CD8-positive, alpha-beta memory T cell (primary cell): ENCODE results near the gene FOXI1. TPM values are rescaled to one million over a fixed set of nuclear protein-coding genes. Genes with fewer than 3 reads are reported as not detected.
"Not testable (repeated sequence)": the region's sequence is repeated elsewhere in the genome, so short reads cannot be mapped to it uniquely, and the experiment has no call there.

Experiments
- CTCF ChIA-PET: fragments of 350-600 bp; sonication (Branson Sonifier 250); formaldehyde crosslinking; loops from one replicate; lab custom pipeline; 2021; ENCODE audit warnings: antibody characterized with exemption; lab: Charles Lee
- POLR2A ChIA-PET: fragments of 350-600 bp; sonication (Branson Sonifier 250); formaldehyde crosslinking; loops from one replicate; lab custom pipeline; 2021; ENCODE audit warnings: antibody characterized with exemption; lab: Charles Lee
- DNase-seq, 5 donors: peaks; one replicate each; pipeline versions ENCODE4 v3.0.0 to v3.0.0-alpha.2; 2020 to 2022; ENCODE audit warnings: mixed read lengths in 1 of 5
- H3K27ac ChIP-seq: one replicate; pipeline ENCODE4 v1.7.0; 2013; ENCODE audit warnings: low read depth, mild to moderate bottlenecking, low read length, moderate library complexity
- H3K27me3 ChIP-seq: 2 replicates; pipeline ENCODE4 v1.7.0; 2013; ENCODE audit warnings: low read length, mild to moderate bottlenecking; ENCODE audit not compliant: insufficient read depth, poor library complexity, severe bottlenecking
- H3K36me3 ChIP-seq: 2 replicates; pipeline ENCODE4 v1.7.0; 2013; ENCODE audit warnings: mild to moderate bottlenecking, low read length, moderate library complexity; ENCODE audit not compliant: insufficient read depth
- H3K4me1 ChIP-seq: 2 replicates; pipeline ENCODE4 v1.7.0; 2013; ENCODE audit warnings: mild to moderate bottlenecking, low read length, moderate library complexity; ENCODE audit not compliant: insufficient read depth
- H3K4me3 ChIP-seq: 2 replicates; pipeline ENCODE4 v1.7.0; 2013; ENCODE audit warnings: mild to moderate bottlenecking, low read length
- H3K9me3 ChIP-seq: 2 replicates; pipeline ENCODE4 v1.7.0; 2013; ENCODE audit warnings: mild to moderate bottlenecking, low read length
- H3K27ac Mint-ChIP-seq, 8 donors: one replicate each; pipeline ENCODE4 v1.8.0; 2020 to 2021; ENCODE audit warnings: mixed read lengths in 8 of 8, mild to moderate bottlenecking in 6 of 8, inconsistent platforms in 3 of 8, moderate library complexity in 3 of 8
- H3K27me3 Mint-ChIP-seq, 2 donors: one replicate each; pipeline ENCODE4 v1.8.0; 2020 to 2021; ENCODE audit warnings: mixed read lengths in 2 of 2, mild to moderate bottlenecking in 1 of 2, moderate library complexity in 1 of 2
- H3K36me3 Mint-ChIP-seq, 3 donors: one replicate each; pipeline ENCODE4 v1.8.0; 2020 to 2021; ENCODE audit warnings: mixed read lengths in 3 of 3, inconsistent platforms in 1 of 3, mild to moderate bottlenecking in 1 of 3
- H3K4me1 Mint-ChIP-seq, 3 donors: one replicate each; pipeline ENCODE4 v1.8.0; 2020 to 2021; ENCODE audit warnings: mixed read lengths in 3 of 3, inconsistent platforms in 1 of 3, mild to moderate bottlenecking in 1 of 3
- H3K4me3 Mint-ChIP-seq, 7 donors: one replicate each; pipeline ENCODE4 v1.8.0; 2020 to 2021; ENCODE audit warnings: mixed read lengths in 7 of 7, mild to moderate bottlenecking in 6 of 7, moderate library complexity in 4 of 7, inconsistent platforms in 2 of 7
- H3K9me3 Mint-ChIP-seq, 5 donors: one replicate each; pipeline ENCODE4 v1.8.0; 2020 to 2022; ENCODE audit warnings: mixed read lengths in 5 of 5, mild to moderate bottlenecking in 3 of 5, moderate library complexity in 2 of 5, inconsistent platforms in 1 of 5
- polyA plus RNA-seq: library from polyadenylated mRNA; unstranded; fragments of 300-500 nt; fragmentation: Illumina TruSeq; gene quantifications from one replicate; pipeline ENCODE4 v1.2.3, GENCODE V29; 2021
- total RNA-seq, 2 experiments: library from RNA; stranded (reverse); gene quantifications; one replicate each; pipeline ENCODE4 v1.2.3, GENCODE V29; 2021

Gene FOXI1
- total and polyA plus RNA-seq, 3 experiments from 2014 or later = not detected

DNA sequence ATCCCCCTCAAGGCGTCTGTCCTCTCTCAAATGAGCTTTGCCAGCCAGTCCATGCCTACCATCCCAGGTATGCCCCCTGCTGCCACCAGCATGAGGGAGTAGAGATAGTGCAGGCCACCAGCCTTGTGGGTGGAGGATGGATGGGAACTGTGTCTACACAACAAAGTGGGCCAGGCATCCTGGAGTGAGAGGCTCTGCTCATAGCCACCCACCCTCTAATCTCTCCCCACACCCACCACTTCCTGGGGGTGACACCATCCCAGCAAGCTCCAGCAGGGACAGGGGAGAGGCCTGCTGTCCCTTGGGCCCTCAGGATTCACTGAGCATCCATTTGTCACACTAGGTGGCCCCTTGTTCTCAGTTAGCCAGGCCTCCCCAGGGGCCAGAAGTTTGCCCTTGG, 25.5 kb upstream of the FOXI1 start:
- ChIA-PET CTCF (no interaction called here), POLR2A (no interaction called here)
- DNase-seq = no peak
- peaks cover 0 to 2% (median 0%) of the 10 kb centered on the region in 5 donors for H3K9me3 Mint-ChIP-seq
- no peaks in the 10 kb centered on the region for H3K27me3 Mint-ChIP-seq
- Histone ChIP-seq H3K27me3 (no peaks in the 10 kb centered on the region), H3K36me3 (peaks cover 79% of the 10 kb centered on the region), H3K9me3 (no peaks in the 10 kb centered on the region), H3K4me3 (no peak overlapping the region), H3K4me1 (no peaks in the 10 kb centered on the region), H3K27ac (no peak overlapping the region)
- H3K4me3 Mint-ChIP-seq = no peak overlapping the region
- H3K36me3 Mint-ChIP-seq = peaks cover 41 to 99% (median 56%) of the 10 kb centered on the region in 3 donors
- peak overlapping the region in 2 of 8 donors; percentile 29 to 55 for H3K27ac Mint-ChIP-seq
- no peaks in the 10 kb centered on the region for H3K4me1 Mint-ChIP-seq

DNA sequence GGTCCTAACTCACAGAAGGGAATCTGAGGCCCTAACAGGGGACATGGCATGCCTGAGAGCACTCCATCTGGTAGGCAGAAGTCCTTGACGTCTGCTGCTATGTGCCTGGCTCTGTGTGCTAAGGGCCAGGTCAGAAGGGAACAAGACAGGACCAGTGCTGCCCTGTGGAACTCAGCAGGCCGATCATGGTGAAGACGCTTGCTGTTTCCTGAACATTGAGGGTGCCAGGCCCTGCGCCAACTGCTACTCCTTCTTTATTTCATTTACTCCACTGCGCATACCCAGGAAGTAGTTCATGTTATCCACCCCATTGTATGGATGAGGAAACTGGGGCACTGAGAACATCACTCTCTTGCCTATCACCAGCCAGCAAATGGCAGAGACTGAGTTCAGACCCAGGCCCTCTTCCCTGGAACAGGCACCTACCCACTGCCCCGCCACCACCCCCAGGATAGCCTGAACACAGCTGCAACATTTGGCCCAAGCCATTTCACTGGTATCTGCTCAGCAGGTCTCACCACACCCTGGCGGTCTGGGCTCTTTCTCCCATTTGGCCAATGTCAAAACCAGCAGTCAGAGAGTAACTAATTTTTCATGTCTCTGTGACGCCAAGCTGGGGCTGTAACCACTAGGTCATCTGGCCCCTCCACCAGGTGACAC, 24.8 kb upstream of the FOXI1 start:
- no peak overlapping the region for H3K4me3 Mint-ChIP-seq
- Histone ChIP-seq H3K27ac (no peak overlapping the region), H3K9me3 (no peaks in the 10 kb centered on the region), H3K4me1 (no peaks in the 10 kb centered on the region), H3K4me3 (no peak overlapping the region), H3K27me3 (no peaks in the 10 kb centered on the region), H3K36me3 (peaks cover 83% of the 10 kb centered on the region)
- H3K27me3 Mint-ChIP-seq = no peaks in the 10 kb centered on the region
- no peaks in the 10 kb centered on the region for H3K4me1 Mint-ChIP-seq
- H3K36me3 Mint-ChIP-seq = peaks cover 47 to 98% (median 58%) of the 10 kb centered on the region in 3 donors
- ChIA-PET CTCF (no interaction called here), POLR2A (no interaction called here)
- no peak for DNase-seq
- peaks cover 0 to 2% (median 0%) of the 10 kb centered on the region in 5 donors for H3K9me3 Mint-ChIP-seq
- H3K27ac Mint-ChIP-seq = peak overlapping the region in 2 of 8 donors; percentile 29 to 55

DNA sequence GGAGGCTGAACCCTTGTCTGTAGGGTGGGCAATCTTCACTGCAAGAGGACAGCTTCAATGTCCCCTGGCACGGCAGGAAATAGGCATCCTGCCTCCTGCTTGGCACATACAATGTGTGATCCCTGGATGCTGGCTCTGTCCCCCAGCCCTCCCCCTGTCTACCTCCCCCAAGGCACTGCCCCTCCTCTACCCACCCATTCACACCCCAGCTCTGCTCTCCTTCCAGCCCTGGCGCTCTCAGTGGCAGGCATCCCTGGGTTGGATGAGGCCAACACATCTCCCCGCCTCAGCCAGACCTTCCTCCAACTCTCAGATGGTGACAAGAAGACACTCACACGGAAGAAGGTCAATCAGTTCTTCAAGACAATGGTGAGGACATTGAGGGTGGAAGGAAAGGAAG, 24.1 kb upstream of the FOXI1 start:
- H3K4me1 ChIP-seq = no peaks in the 10 kb centered on the region
- CTCF ChIA-PET = no interaction called here
- no peaks in the 10 kb centered on the region for H3K4me1 Mint-ChIP-seq
- H3K27me3 Mint-ChIP-seq = no peaks in the 10 kb centered on the region
- H3K9me3 ChIP-seq = no peaks in the 10 kb centered on the region
- no peaks in the 10 kb centered on the region for H3K27me3 ChIP-seq
- no peak overlapping the region for H3K4me3 ChIP-seq
- H3K27ac ChIP-seq = no peak overlapping the region
- POLR2A ChIA-PET = no interaction called here
- peaks cover 47 to 93% (median 60%) of the 10 kb centered on the region in 3 donors for H3K36me3 Mint-ChIP-seq
- peak overlapping the region in 3 of 8 donors; percentile 26 to 59 (median 43) for H3K27ac Mint-ChIP-seq
- no peak overlapping the region for H3K4me3 Mint-ChIP-seq
- peaks cover 0 to 2% (median 0%) of the 10 kb centered on the region in 5 donors for H3K9me3 Mint-ChIP-seq
- no peak for DNase-seq
- H3K36me3 ChIP-seq = peaks cover 76% of the 10 kb centered on the region

DNA sequence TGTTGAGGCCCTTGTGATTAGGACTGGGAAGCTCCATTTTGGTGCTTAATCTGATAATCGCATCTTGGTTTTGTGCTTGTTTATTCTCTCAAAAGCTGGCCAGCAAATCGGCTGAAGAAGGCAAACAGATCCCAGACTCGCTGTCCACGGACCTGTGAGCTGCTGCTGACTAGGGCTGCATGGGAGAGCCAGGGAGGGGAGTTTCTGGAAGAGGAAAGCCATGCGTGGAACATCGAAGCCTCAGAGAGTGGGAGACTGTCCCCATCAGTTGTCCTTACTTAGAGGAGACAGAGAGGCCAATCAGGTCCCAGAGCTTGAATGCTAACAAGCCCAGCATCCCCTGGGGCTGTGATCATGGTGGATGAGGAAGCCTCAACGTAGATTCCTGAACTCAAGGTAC, 23.0 kb upstream of the FOXI1 start:
- no peaks in the 10 kb centered on the region for H3K4me1 ChIP-seq
- no peak overlapping the region for H3K27ac ChIP-seq
- H3K9me3 ChIP-seq = no peaks in the 10 kb centered on the region
- Mint-ChIP-seq H3K36me3 (peaks cover 47 to 87% (median 59%) of the 10 kb centered on the region in 3 donors), H3K4me3 (no peak overlapping the region), H3K27me3 (no peaks in the 10 kb centered on the region), H3K9me3 (peaks cover 0 to 2% (median 0%) of the 10 kb centered on the region in 5 donors), H3K4me1 (peaks cover 0 to 3% (median 0%) of the 10 kb centered on the region in 3 donors), H3K27ac (no peak overlapping the region)
- ChIA-PET POLR2A (no interaction called here), CTCF (no interaction called here)
- no peak for DNase-seq
- H3K27me3 ChIP-seq = no peaks in the 10 kb centered on the region
- H3K36me3 ChIP-seq = peaks cover 67% of the 10 kb centered on the region
- H3K4me3 ChIP-seq = no peak overlapping the region

DNA sequence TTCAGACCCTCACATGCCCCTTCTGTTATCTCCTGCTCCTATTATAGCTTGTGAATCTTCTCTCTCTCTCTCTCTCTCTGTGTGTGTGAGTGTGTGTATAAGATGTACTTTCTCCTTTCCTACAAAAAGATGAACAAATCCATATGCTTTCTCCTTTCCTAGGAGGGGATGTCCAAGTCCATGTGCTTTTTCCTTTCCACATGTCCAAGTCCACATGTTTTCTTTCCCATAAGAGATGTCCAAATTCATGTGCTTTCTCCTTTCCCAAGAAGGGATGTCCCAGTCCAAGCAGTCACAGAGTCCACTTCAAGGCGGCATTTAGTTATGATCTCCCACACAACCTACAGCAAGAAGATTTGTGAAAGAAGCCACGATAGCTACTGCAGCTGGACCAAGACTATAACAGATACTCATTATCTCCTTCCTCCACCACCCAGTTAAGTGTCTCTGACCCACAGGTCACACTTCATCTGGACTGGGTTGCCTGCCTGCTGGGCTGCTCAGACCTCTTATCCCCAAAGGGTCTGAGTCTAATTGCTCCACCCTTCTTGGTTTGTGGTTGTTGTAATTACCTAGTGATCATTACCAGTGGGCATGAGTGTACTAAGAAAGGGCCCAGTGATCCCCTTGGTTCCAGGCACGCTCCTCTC, 18.4 kb upstream of the FOXI1 start:
- H3K4me1 ChIP-seq = no peaks in the 10 kb centered on the region
- H3K36me3 ChIP-seq = peaks cover 21% of the 10 kb centered on the region
- no peaks in the 10 kb centered on the region for H3K27me3 ChIP-seq
- ChIA-PET CTCF (no interaction called here), POLR2A (no interaction called here)
- H3K4me3 ChIP-seq = no peak overlapping the region
- Mint-ChIP-seq H3K36me3 (peaks cover 30 to 41% (median 40%) of the 10 kb centered on the region in 3 donors), H3K4me3 (no peak overlapping the region), H3K27ac (peak overlapping the region in 4 of 8 donors; percentile 3 to 61 (median 34)), H3K4me1 (peaks cover 0 to 3% (median 0%) of the 10 kb centered on the region in 3 donors), H3K27me3 (no peaks in the 10 kb centered on the region), H3K9me3 (peaks cover 0 to 2% (median 0%) of the 10 kb centered on the region in 5 donors)
- no peak for DNase-seq
- H3K9me3 ChIP-seq = no peaks in the 10 kb centered on the region
- H3K27ac ChIP-seq = no peak overlapping the region

DNA sequence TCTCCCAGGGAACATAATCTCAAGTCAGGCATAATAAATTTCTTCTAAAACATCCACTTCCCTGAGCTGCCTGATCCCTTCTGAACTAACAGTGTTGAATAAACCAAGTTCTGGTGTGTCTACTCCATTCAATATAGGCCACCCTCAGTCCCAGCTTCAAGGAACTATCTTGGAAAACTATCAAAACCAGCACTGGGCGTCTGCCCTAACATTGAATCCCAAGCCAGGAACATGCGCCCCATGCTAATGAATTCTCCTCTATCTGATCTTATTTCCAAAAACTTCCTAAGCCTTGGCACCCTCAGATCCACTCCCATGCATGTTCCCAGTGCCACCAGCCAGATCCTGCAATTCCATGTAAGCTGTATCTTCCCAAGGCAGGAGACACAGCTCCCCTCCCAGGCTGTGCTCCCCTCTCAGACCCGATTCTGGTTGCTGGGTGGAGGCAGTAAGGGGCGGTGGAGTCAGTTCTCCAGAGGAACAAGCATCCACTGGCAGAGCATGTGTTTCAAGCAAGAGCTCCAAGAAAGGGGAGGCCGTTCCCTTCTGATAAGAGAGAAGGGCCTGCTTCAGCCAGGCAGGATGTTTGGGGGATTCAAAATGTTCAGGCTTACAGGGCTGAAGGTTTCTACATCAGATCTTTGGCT, 13.1 kb upstream of the FOXI1 start:
- Mint-ChIP-seq H3K27me3 (peaks cover 4 to 6% of the 10 kb centered on the region in 2 donors), H3K36me3 (peaks cover 0 to 2% (median 0%) of the 10 kb centered on the region in 3 donors), H3K4me3 (no peak overlapping the region), H3K9me3 (no peaks in the 10 kb centered on the region), H3K27ac (no peak overlapping the region), H3K4me1 (no peaks in the 10 kb centered on the region)
- Histone ChIP-seq H3K27ac (no peak overlapping the region), H3K27me3 (no peaks in the 10 kb centered on the region), H3K9me3 (no peaks in the 10 kb centered on the region), H3K4me3 (no peak overlapping the region), H3K36me3 (no peaks in the 10 kb centered on the region), H3K4me1 (no peaks in the 10 kb centered on the region)
- POLR2A ChIA-PET = no interaction called here
- DNase-seq = no peak
- CTCF ChIA-PET = interaction anchor here (0.8 kb wide), 1 partner anchor 14 kb away, joined by 3 read pairs; no protein-coding TSS in a partner anchor

DNA sequence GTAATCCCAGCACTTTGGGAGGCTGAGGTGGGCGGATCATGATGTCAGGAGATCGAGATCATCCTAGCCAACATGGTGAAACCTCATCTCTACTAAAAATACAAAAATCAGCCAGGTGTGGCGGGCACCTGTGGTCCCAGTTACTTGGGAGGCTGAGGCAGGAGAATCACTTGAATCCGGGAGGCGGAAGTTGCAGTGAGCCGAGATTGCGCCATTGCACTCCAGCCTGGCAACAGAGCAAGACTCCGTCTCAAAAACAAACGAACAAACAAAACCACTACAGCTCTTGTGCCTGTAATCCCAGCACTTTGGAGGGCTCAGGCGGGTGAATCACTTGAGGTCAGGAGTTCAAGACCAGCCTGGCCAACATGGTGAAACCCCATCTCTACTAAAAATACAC, 11.4 kb upstream of the FOXI1 start:
- H3K4me3 Mint-ChIP-seq, H3K4me3 ChIP-seq, DNase-seq, H3K9me3 ChIP-seq, H3K4me1 Mint-ChIP-seq, H3K36me3 Mint-ChIP-seq, H3K4me1 ChIP-seq, H3K27ac ChIP-seq, POLR2A ChIA-PET, H3K27me3 ChIP-seq, H3K9me3 Mint-ChIP-seq, H3K36me3 ChIP-seq, H3K27ac Mint-ChIP-seq: not testable (repeated sequence)
- CTCF ChIA-PET = interaction anchor here (0.7 kb wide), 1 partner anchor 26 kb away, joined by 3 read pairs; no protein-coding TSS in a partner anchor
- H3K27me3 Mint-ChIP-seq = peaks cover 6 to 10% of the 10 kb centered on the region in 2 donors

DNA sequence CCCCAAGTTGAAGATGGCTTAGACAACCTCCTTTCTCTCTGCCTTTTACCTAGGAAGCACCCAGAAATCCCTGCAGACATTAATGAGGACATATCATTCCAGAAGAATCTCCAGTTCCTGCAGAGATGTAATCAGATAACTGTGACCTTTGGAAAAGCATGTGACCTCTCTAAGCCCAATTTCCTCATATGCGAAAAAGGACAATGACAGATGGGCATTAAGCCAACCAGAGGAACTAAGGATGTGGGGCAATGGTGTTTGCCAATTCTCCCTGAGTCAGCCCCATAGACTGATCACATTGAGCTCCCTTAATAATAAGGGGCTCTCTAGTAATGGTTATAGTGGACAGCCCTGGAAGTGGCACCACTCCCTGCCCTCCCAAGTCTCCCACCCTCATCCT, 10.1 kb upstream of the FOXI1 start:
- ChIA-PET POLR2A (no interaction called here), CTCF (interaction anchor here (1.5 kb wide), 1 partner anchor 131 kb away, joined by 3 read pairs; no protein-coding TSS in a partner anchor)
- peaks cover 6 to 15% of the 10 kb centered on the region in 2 donors for H3K27me3 Mint-ChIP-seq
- no peak overlapping the region for H3K27ac ChIP-seq
- H3K27me3 ChIP-seq = no peaks in the 10 kb centered on the region
- no peaks in the 10 kb centered on the region for H3K36me3 Mint-ChIP-seq
- no peak overlapping the region for H3K27ac Mint-ChIP-seq
- H3K36me3 ChIP-seq = no peaks in the 10 kb centered on the region
- peaks cover 0 to 4% (median 0%) of the 10 kb centered on the region in 3 donors for H3K4me1 Mint-ChIP-seq
- no peak overlapping the region for H3K4me3 ChIP-seq
- peaks cover 0 to 3% (median 0%) of the 10 kb centered on the region in 5 donors for H3K9me3 Mint-ChIP-seq
- H3K4me1 ChIP-seq = no peaks in the 10 kb centered on the region
- DNase-seq = no peak
- H3K9me3 ChIP-seq = no peaks in the 10 kb centered on the region
- no peak overlapping the region for H3K4me3 Mint-ChIP-seq
